H1 (cell line): ENCODE data around the gene DLK1. TPM values are rescaled to one million over a fixed set of nuclear protein-coding genes. Genes with fewer than 3 reads are reported as not detected.
A peak's percentile ranks its signal among the peaks of the same experiment; 100 is the strongest.

Experiments used
- CTCF ChIA-PET: fragments of 300-600 bp; sonication (Branson Sonifier 250); formaldehyde crosslinking; loops from one replicate; lab custom pipeline; 2021; ENCODE audit not compliant: partially characterized antibody; lab: Charles Lee
- POLR2A ChIA-PET: fragments of 300-600 bp; sonication (Branson Sonifier 250); formaldehyde crosslinking; loops from one replicate; lab custom pipeline; 2021; ENCODE audit warnings: inconsistent platforms; ENCODE audit not compliant: partially characterized antibody; lab: Charles Lee
- DNase-seq, 2 experiments: peaks; one replicate each; pipeline versions ENCODE4 v3.0.0 to v3.0.0-alpha.2; 2010 to 2022; ENCODE audit warnings: low spot score in 2 of 2, low read depth in 1 of 2, mixed read lengths in 1 of 2
- FAIRE-seq: peaks from 2 replicates; lab custom pipeline; 2011; peaks lifted over from hg19 to GRCh38; lab: Jason Lieb, UNC
- H2AFZ ChIP-seq: 2 replicates; pipeline ENCODE4 v1.8.1; 2012; ENCODE audit warnings: low read length, inconsistent platforms
- H2AK5ac ChIP-seq: 2 replicates; pipeline ENCODE4 v1.6.1; 2013; ENCODE audit warnings: low read depth, low read length
- H2BK120ac ChIP-seq: replicated peaks from 2 replicates; pipeline ENCODE3; 2013; ENCODE audit warnings: low read depth, low read length, inconsistent platforms
- H2BK12ac ChIP-seq: 2 replicates; pipeline ENCODE4 v1.6.1; 2013; ENCODE audit warnings: low read depth, low read length
- H2BK15ac ChIP-seq: 2 replicates; pipeline ENCODE4 v1.6.1; 2013; ENCODE audit warnings: low read length
- H2BK20ac ChIP-seq: 2 replicates; pipeline ENCODE4 v1.6.1; 2013; ENCODE audit warnings: low read length
- H2BK5ac ChIP-seq: 2 replicates; pipeline ENCODE4 v1.6.1; 2013; ENCODE audit warnings: low read depth, low read length
- H3K14ac ChIP-seq: 2 replicates; pipeline ENCODE4 v1.6.1; 2013; ENCODE audit warnings: inconsistent platforms; ENCODE audit not compliant: insufficient read length
- H3K18ac ChIP-seq: 2 replicates; pipeline ENCODE4 v1.6.1; 2013; ENCODE audit warnings: low read length; ENCODE audit errors: extremely low read depth
- H3K23ac ChIP-seq: 2 replicates; pipeline ENCODE4 v1.6.1; 2013; ENCODE audit warnings: inconsistent platforms; ENCODE audit not compliant: insufficient read length
- H3K23me2 ChIP-seq: 2 replicates; pipeline ENCODE4 v1.6.1; 2013; ENCODE audit warnings: low read depth, low read length
- H3K27ac ChIP-seq: 2 replicates; pipeline ENCODE4 v1.6.1; 2011; ENCODE audit warnings: low read depth, low read length, inconsistent platforms
- H3K27me3 ChIP-seq, 4 experiments: replicated peaks in 1 of 4; 1 replicate in 1 of 4; 2 replicates in 3 of 4; pipeline versions ENCODE4 v1.6.1 to v1.8.1; 2011 to 2013; ENCODE audit warnings: low read length in 3 of 4, mild to moderate bottlenecking in 3 of 4, inconsistent platforms in 2 of 4, mixed read lengths in 2 of 4, moderate library complexity in 1 of 4; ENCODE audit not compliant: control insufficient read depth in 3 of 4, insufficient read depth in 3 of 4; ENCODE audit errors: extremely low read depth in 1 of 4
- H3K36me3 ChIP-seq, 4 experiments: 2 replicates each; pipeline versions ENCODE4 v1.6.1 to v1.8.1; 2011 to 2013; ENCODE audit warnings: mild to moderate bottlenecking in 4 of 4, low read length in 3 of 4, moderate library complexity in 2 of 4, control low read depth in 1 of 4, inconsistent platforms in 1 of 4; ENCODE audit not compliant: insufficient read depth in 4 of 4, control insufficient read depth in 2 of 4
- H3K4ac ChIP-seq: replicated peaks from 2 replicates; pipeline ENCODE3; 2013; ENCODE audit warnings: low read length, low read depth, mixed read lengths, inconsistent platforms; ENCODE audit not compliant: insufficient read length
- H3K4me1 ChIP-seq, 4 experiments: replicated peaks in 1 of 4; 1 replicate in 1 of 4; 2 replicates in 3 of 4; pipeline versions ENCODE4 v1.6.1 to v1.8.1; 2011 to 2013; ENCODE audit warnings: low read length in 3 of 4, inconsistent platforms in 2 of 4, mixed read lengths in 1 of 4; ENCODE audit not compliant: insufficient read depth in 4 of 4, control insufficient read depth in 3 of 4
- H3K4me2 ChIP-seq, 2 experiments: 2 replicates each; pipeline versions ENCODE4 v1.6.1 to v1.8.1; 2011 to 2013; ENCODE audit warnings: low read depth in 2 of 2, low read length in 2 of 2, control low read depth in 1 of 2, inconsistent platforms in 1 of 2, mild to moderate bottlenecking in 1 of 2; ENCODE audit not compliant: insufficient read depth in 1 of 2
- H3K4me3 ChIP-seq, 4 experiments: fragments of 200-600, 300-600 bp in 1 of 4; sonication (generic), shearing (Covaris generic), sonication (Bioruptor Twin) in 1 of 4; 2 replicates each; pipeline versions ENCODE4 v1.5.1 to v1.8.1; 2011 to 2016; ENCODE audit warnings: low read length in 4 of 4, low read depth in 3 of 4, control low read depth in 2 of 4, inconsistent platforms in 2 of 4, mild to moderate bottlenecking in 2 of 4, mixed read lengths in 1 of 4, moderate library complexity in 1 of 4; ENCODE audit not compliant: insufficient read depth in 2 of 4; ENCODE audit errors: extremely low read depth in 1 of 4
- H3K56ac ChIP-seq: replicated peaks from 2 replicates; pipeline ENCODE3; 2013; ENCODE audit warnings: low read depth, mild to moderate bottlenecking, mixed read lengths, low read length, inconsistent platforms; ENCODE audit not compliant: insufficient read length
- H3K79me1 ChIP-seq: 2 replicates; pipeline ENCODE4 v1.6.1; 2013; ENCODE audit warnings: low read depth, low read length, control low read depth
- H3K79me2 ChIP-seq, 2 experiments: 2 replicates each; pipeline versions ENCODE4 v1.6.1 to v1.8.1; 2012 to 2013; ENCODE audit warnings: low read length in 2 of 2, mild to moderate bottlenecking in 2 of 2, inconsistent platforms in 1 of 2; ENCODE audit not compliant: insufficient read depth in 2 of 2, control insufficient read depth in 1 of 2
- H3K9ac ChIP-seq, 4 experiments: replicated peaks in 1 of 4; 1 replicate in 1 of 4; 2 replicates in 3 of 4; pipeline versions ENCODE4 v1.6.1 to v1.8.1; 2011 to 2013; ENCODE audit warnings: low read depth in 3 of 4, low read length in 3 of 4, control low read depth in 2 of 4, mild to moderate bottlenecking in 2 of 4, moderate library complexity in 2 of 4, inconsistent platforms in 1 of 4; ENCODE audit errors: extremely low read depth in 1 of 4
- H3K9me3 ChIP-seq, 2 experiments: 2 replicates each; pipeline versions ENCODE4 v1.6.1 to v1.8.1; 2012 to 2013; ENCODE audit warnings: mild to moderate bottlenecking in 2 of 2, moderate library complexity in 2 of 2, control low read depth in 1 of 2, inconsistent platforms in 1 of 2, low read depth in 1 of 2, low read length in 1 of 2, mixed read lengths in 1 of 2; ENCODE audit not compliant: insufficient read depth in 2 of 2
- H4K20me1 ChIP-seq, 2 experiments: replicated peaks in 1 of 2; 2 replicates each; pipeline versions ENCODE3 to v1.8.1; 2011 to 2013; ENCODE audit warnings: inconsistent platforms in 2 of 2, low read length in 2 of 2, mild to moderate bottlenecking in 1 of 2; ENCODE audit not compliant: insufficient read depth in 2 of 2, control insufficient read depth in 1 of 2
- H4K5ac ChIP-seq: 2 replicates; pipeline ENCODE4 v1.6.1; 2013; ENCODE audit warnings: low read length, low read depth, mixed read lengths, inconsistent platforms; ENCODE audit not compliant: insufficient read length
- H4K8ac ChIP-seq: 2 replicates; pipeline ENCODE4 v1.8.0; 2013; ENCODE audit warnings: mild to moderate bottlenecking, moderate library complexity, low read length, inconsistent platforms; ENCODE audit not compliant: insufficient read depth; ENCODE audit errors: extremely low read depth
- H4K91ac ChIP-seq: replicated peaks from 2 replicates; pipeline ENCODE3; 2013; ENCODE audit warnings: low read length, mixed read lengths, inconsistent platforms; ENCODE audit not compliant: insufficient read length
- CTCF ChIP-seq, 3 experiments: IDR thresholded peaks; 1 replicate in 2 of 3; 2 replicates in 1 of 3; pipeline versions ENCODE4 v1.5.1 to v1.6.1; 2011; ENCODE audit warnings: low read length in 3 of 3, mild to moderate bottlenecking in 3 of 3, inconsistent platforms in 2 of 3, low read depth in 1 of 3, moderate library complexity in 1 of 3; ENCODE audit not compliant: insufficient read depth in 1 of 3; ENCODE audit errors: control extremely low read depth in 1 of 3
- EGR1 ChIP-seq: IDR thresholded peaks from 2 replicates; pipeline ENCODE4 v1.6.1; 2011; ENCODE audit warnings: low read depth, low read length, borderline replicate concordance
- GTF2F1 ChIP-seq: IDR thresholded peaks from 2 replicates; pipeline ENCODE4 v1.6.1; 2012; ENCODE audit warnings: low read depth, low read length, improper control_type of control experiment, borderline replicate concordance
- HDAC2 ChIP-seq, 2 experiments: fragments of 300-600 bp in 1 of 2; sonication (generic) in 1 of 2; IDR thresholded peaks; 2 replicates each; pipeline ENCODE4 v1.6.1; 2011 to 2012; ENCODE audit warnings: low read depth in 2 of 2, low read length in 2 of 2, mild to moderate bottlenecking in 2 of 2, moderate library complexity in 2 of 2, borderline replicate concordance in 1 of 2, inconsistent platforms in 1 of 2
- JUN ChIP-seq: IDR thresholded peaks from 2 replicates; pipeline ENCODE4 v1.6.1; 2011; ENCODE audit warnings: low read depth, mild to moderate bottlenecking, improper control_type of control experiment, low read length
- JUND ChIP-seq: IDR thresholded peaks from 2 replicates; pipeline ENCODE4 v1.6.1; 2011; ENCODE audit warnings: mild to moderate bottlenecking, improper control_type of control experiment, low read length
- POLR2AphosphoS5 ChIP-seq: IDR thresholded peaks from 2 replicates; pipeline ENCODE4 v1.6.1; 2011; ENCODE audit warnings: low read depth, low read length
- RAD21 ChIP-seq, 2 experiments: IDR thresholded peaks in 1 of 2; conservative IDR thresholded peaks in 1 of 2; 2 replicates each; pipeline ENCODE4 v1.6.1; 2011; ENCODE audit warnings: low read depth in 2 of 2, low read length in 2 of 2, improper control_type of control experiment in 1 of 2, inconsistent platforms in 1 of 2, mild to moderate bottlenecking in 1 of 2, moderate library complexity in 1 of 2
- SAP30 ChIP-seq: fragments of 300-600 bp; sonication (generic); IDR thresholded peaks from 2 replicates; pipeline ENCODE4 v1.7.1; 2012; ENCODE audit warnings: low read length, moderate library complexity, mild to moderate bottlenecking, inconsistent platforms; ENCODE audit not compliant: insufficient read depth, insufficient replicate concordance
- TAF1 ChIP-seq: IDR thresholded peaks from 2 replicates; pipeline ENCODE4 v1.6.1; 2011; ENCODE audit warnings: mild to moderate bottlenecking, low read depth, low read length
- YY1 ChIP-seq: IDR thresholded peaks from 2 replicates; pipeline ENCODE4 v1.6.1; 2011; ENCODE audit warnings: low read depth, mild to moderate bottlenecking, low read length
- WGBS, 2 experiments: shearing (Covaris generic) in 1 of 2; methylation state at CpG; one replicate each; pipeline versions ENCODE4 v1.1.6 to v1.1.7; 2013 to 2015; ENCODE audit warnings: low lambda C conversion rate in 2 of 2, mixed read lengths in 2 of 2, inconsistent platforms in 1 of 2, low coverage in 1 of 2, missing lambda C conversion rate in 1 of 2; ENCODE audit not compliant: insufficient replicate concordance in 2 of 2, insufficient coverage in 1 of 2, insufficient read length in 1 of 2; ENCODE audit errors: extremely low coverage in 1 of 2, missing lambda C conversion rate in 1 of 2; 5-methylcytosine and 5-hydroxymethylcytosine counted together
- polyA plus RNA-seq, 7 experiments: library from polyadenylated mRNA; depleted of rRNA in 3 of 7; stranded (reverse) in 5 of 7; unstranded in 2 of 7; fragments of >200 nt in 5 of 7; fragments of 200-250 nt in 2 of 7; gene quantifications; 1 replicate in 5 of 7; 2 replicates in 1 of 7; 4 replicates in 1 of 7; pipeline versions ENCODE4 v1.2.1 to v1.2.3, GENCODE V29; 2011 to 2013; ENCODE audit warnings: missing spikeins in 2 of 7, mixed read lengths in 2 of 7
- total RNA-seq: library from RNA; stranded (reverse); fragmentation: NEBNext Ultra II Directional; extraction: Animal tissue kit (Norgen Biotek cat#: 25700); gene quantifications from 2 replicates; pipeline ENCODE4 v1.2.1, GENCODE V29; 2021

DLK1 gene
- total and polyA plus RNA-seq, 2 of the 8 experiments (the other 6 are each of a cell fraction or from before 2014, with no cell fraction given): 1.3 to 2.4 TPM

- 79% methylated on average over 9 of the region's 13 CpGs; no CpG with 5 or more reads in 1 of the 2 experiments for WGBS, 2 experiments
- POLR2A ChIA-PET: no interaction called here
- H4K20me1 ChIP-seq: peaks cover 0 to 4% of the 10 kb centered on the region in 2 experiments
- CTCF ChIA-PET: interaction anchor here (0.9 to 1.7 kb wide), 3 partner anchors 25 to 195 kb away, joined by 3 to 7 read pairs (median 4); no protein-coding TSS in a partner anchor
- peaks cover 4% of the 10 kb centered on the region; the same call in 1 of the 2 replicates for H3K23me2 ChIP-seq
- no peak overlapping the region for H3K23ac ChIP-seq
- 0 out of 2 replicates have a peak overlapping the region, but pooled peaks have one; percentile 63 for H2BK5ac ChIP-seq
- no peak for FAIRE-seq
- no peaks in the 10 kb centered on the region for H3K79me1 ChIP-seq
- no peak overlapping the region for H2AK5ac ChIP-seq
- no peak for DNase-seq
- H3K4me3 ChIP-seq: no peak overlapping the region
- no peak overlapping the region for H3K18ac ChIP-seq
- no peak overlapping the region for H3K4ac ChIP-seq
- H2AFZ ChIP-seq: no peak overlapping the region
- H3K9ac ChIP-seq: no peak overlapping the region
- no peak overlapping the region for H3K4me2 ChIP-seq
- no peak overlapping the region for H3K56ac ChIP-seq
- H3K14ac ChIP-seq: no peak overlapping the region
- H3K9me3 ChIP-seq: no peaks in the 10 kb centered on the region
- 0 out of 2 replicates have a peak overlapping the region, but pooled peaks have one; percentile 0 for H4K8ac ChIP-seq
- no peak overlapping the region for H3K27ac ChIP-seq
- no peak overlapping the region for H2BK120ac ChIP-seq
- H2BK12ac ChIP-seq: no peak overlapping the region
- no peak overlapping the region for H4K91ac ChIP-seq
- no peak overlapping the region for H4K5ac ChIP-seq
- peaks cover 0 to 18% (median 12%) of the 10 kb centered on the region in 4 experiments; a peak in 6 of 7 replicates for H3K4me1 ChIP-seq
- no peaks in the 10 kb centered on the region for H3K79me2 ChIP-seq
- H3K27me3 ChIP-seq: peaks cover 2 to 19% (median 13%) of the 10 kb centered on the region in 4 experiments
- no peak overlapping the region for H2BK15ac ChIP-seq
- no peak overlapping the region for H2BK20ac ChIP-seq
- H3K36me3 ChIP-seq: no peaks in the 10 kb centered on the region
- TF ChIP-seq TAF1: no peak
- no peak for TF ChIP-seq JUN
- no peak for TF ChIP-seq SAP30
- TF ChIP-seq CTCF (IDR thresholded peaks at IDR 0.05; ENCODE audit: control extremely low read depth in 1 of 3, insufficient read depth in 1 of 3, low read depth in 1 of 3, low read length in 3 of 3): no peak
- no peak for TF ChIP-seq POLR2AphosphoS5
- TF ChIP-seq GTF2F1: no peak
- no peak for TF ChIP-seq EGR1
- no peak for TF ChIP-seq HDAC2 (IDR thresholded peaks at IDR 0.05; ENCODE audit: borderline replicate concordance in 1 of 2, low read depth in 2 of 2, low read length in 2 of 2)
- TF ChIP-seq YY1: no peak
- no peak for TF ChIP-seq JUND
- TF ChIP-seq RAD21 (IDR thresholded peaks at IDR 0.05 in 1 of 2, conservative IDR thresholded peaks at IDR 0.05 in 1 of 2; ENCODE audit: low read depth in 2 of 2, low read length in 2 of 2): no peak
These were observed 20.5 kb upstream of the DLK1 start for GRCh38 chr14:100706200-100706599.
